H9 (cell line): ENCODE data around the gene TMEM175. TPM values are rescaled to one million over a fixed set of nuclear protein-coding genes. Genes with fewer than 3 reads are reported as not detected.

Source experiments
- DNase-seq: peaks from one replicate; pipeline ENCODE4 v3.0.0-alpha.2; 2017
- H2AFZ ChIP-seq: one replicate; pipeline ENCODE4 v1.6.1; 2013; ENCODE audit warnings: mild to moderate bottlenecking, low read length, control low read depth, moderate library complexity
- H2AK5ac ChIP-seq: 2 replicates; pipeline ENCODE4 v1.6.1; 2013; ENCODE audit warnings: low read length, control low read depth, mixed read lengths; ENCODE audit not compliant: insufficient read length
- H2BK120ac ChIP-seq: one replicate; pipeline ENCODE4 v1.6.1; 2013; ENCODE audit warnings: low read depth, mild to moderate bottlenecking, low read length, control low read depth, inconsistent platforms; ENCODE audit not compliant: poor library complexity, severe bottlenecking
- H2BK12ac ChIP-seq: 2 replicates; pipeline ENCODE4 v1.6.1; 2013; ENCODE audit warnings: low read length, control low read depth, mixed read lengths, low read depth; ENCODE audit not compliant: insufficient read length
- H2BK15ac ChIP-seq: 2 replicates; pipeline ENCODE4 v1.6.1; 2013; ENCODE audit warnings: low read depth, low read length, control low read depth
- H2BK20ac ChIP-seq: one replicate; pipeline ENCODE4 v1.6.1; 2013; ENCODE audit warnings: low read depth, mild to moderate bottlenecking, low read length, control low read depth, inconsistent platforms; ENCODE audit not compliant: poor library complexity, severe bottlenecking
- H2BK5ac ChIP-seq: 2 replicates; pipeline ENCODE4 v1.6.1; 2013; ENCODE audit warnings: low read length, control low read depth, mixed read lengths; ENCODE audit not compliant: insufficient read length
- H3K14ac ChIP-seq: 2 replicates; pipeline ENCODE4 v1.6.1; 2013; ENCODE audit warnings: low read length, control low read depth; ENCODE audit not compliant: insufficient read depth
- H3K18ac ChIP-seq: 2 replicates; pipeline ENCODE4 v1.6.1; 2013; ENCODE audit warnings: low read depth, mild to moderate bottlenecking, mixed read lengths, low read length, control low read depth; ENCODE audit not compliant: insufficient read length
- H3K23ac ChIP-seq: 2 replicates; pipeline ENCODE4 v1.6.1; 2013; ENCODE audit warnings: low read length, control low read depth, mixed read lengths, low read depth; ENCODE audit not compliant: insufficient read length
- H3K23me2 ChIP-seq: 2 replicates; pipeline ENCODE4 v1.6.1; 2013; ENCODE audit warnings: low read depth, mild to moderate bottlenecking, mixed read lengths, low read length, control low read depth; ENCODE audit not compliant: insufficient read length, poor library complexity, severe bottlenecking
- H3K27ac ChIP-seq: 2 replicates; pipeline ENCODE4 v1.5.1; 2013; ENCODE audit warnings: low read length, control low read depth, mixed read lengths, low read depth; ENCODE audit not compliant: insufficient read length
- H3K27me3 ChIP-seq: 2 replicates; pipeline ENCODE4 v1.6.1; 2013; ENCODE audit warnings: low read length, control low read depth, inconsistent platforms; ENCODE audit not compliant: insufficient read depth
- H3K4ac ChIP-seq: 2 replicates; pipeline ENCODE4 v1.6.1; 2013; ENCODE audit warnings: low read depth, mild to moderate bottlenecking, control low read depth, inconsistent platforms, low read length, moderate library complexity
- H3K4me1 ChIP-seq: 2 replicates; pipeline ENCODE4 v1.6.1; 2013; ENCODE audit warnings: low read length, control low read depth, inconsistent platforms; ENCODE audit not compliant: insufficient read depth
- H3K4me2 ChIP-seq: 2 replicates; pipeline ENCODE4 v1.6.1; 2013; ENCODE audit warnings: low read length, control low read depth, mixed read lengths; ENCODE audit not compliant: insufficient read length, insufficient read depth
- H3K56ac ChIP-seq: 2 replicates; pipeline ENCODE4 v1.6.1; 2013; ENCODE audit warnings: low read depth, mild to moderate bottlenecking, mixed read lengths, low read length, control low read depth; ENCODE audit not compliant: insufficient read length
- H3K79me1 ChIP-seq: 2 replicates; pipeline ENCODE4 v1.6.1; 2013; ENCODE audit warnings: low read depth, mild to moderate bottlenecking, moderate library complexity, low read length, control low read depth, inconsistent platforms; ENCODE audit not compliant: insufficient read depth, poor library complexity, severe bottlenecking
- H3K79me2 ChIP-seq: 2 replicates; pipeline ENCODE4 v1.6.1; 2013; ENCODE audit warnings: low read length, control low read depth, inconsistent platforms; ENCODE audit not compliant: insufficient read depth
- H3K9ac ChIP-seq: 2 replicates; pipeline ENCODE4 v1.6.1; 2013; ENCODE audit warnings: low read length, control low read depth, mixed read lengths; ENCODE audit not compliant: insufficient read length; ENCODE audit errors: extremely low read depth
- H3K9me3 ChIP-seq: one replicate; pipeline ENCODE4 v1.6.1; 2013; ENCODE audit warnings: low read depth, low read length, inconsistent platforms; ENCODE audit not compliant: control insufficient read depth
- H3T11ph ChIP-seq: one replicate; pipeline ENCODE4 v1.6.1; 2013; ENCODE audit warnings: mild to moderate bottlenecking, low read length, control low read depth, inconsistent platforms
- H4K20me1 ChIP-seq: one replicate; pipeline ENCODE4 v1.6.1; 2013; ENCODE audit not compliant: control insufficient read depth, insufficient read length, insufficient read depth
- H4K5ac ChIP-seq: 2 replicates; pipeline ENCODE4 v1.6.1; 2013; ENCODE audit warnings: low read depth, mild to moderate bottlenecking, mixed read lengths, low read length, control low read depth; ENCODE audit not compliant: insufficient read length
- H4K8ac ChIP-seq: replicated peaks from 2 replicates; pipeline ENCODE4 v1.6.1; 2013; ENCODE audit warnings: low read length, control low read depth, mixed read lengths, low read depth; ENCODE audit not compliant: insufficient read length
- H4K91ac ChIP-seq: 2 replicates; pipeline ENCODE4 v1.6.1; 2013; ENCODE audit warnings: low read depth, mild to moderate bottlenecking, moderate library complexity, mixed read lengths, low read length, control low read depth; ENCODE audit not compliant: insufficient read length
- H3K27ac Mint-ChIP-seq, 3 experiments: 2 replicates in 2 of 3; 3 replicates in 1 of 3; pipeline ENCODE4 v1.8.0; 2020 to 2021; ENCODE audit warnings: mixed read lengths in 3 of 3, mild to moderate bottlenecking in 1 of 3, moderate library complexity in 1 of 3
- H3K27me3 Mint-ChIP-seq: 2 replicates; pipeline ENCODE4 v1.8.0; 2021; ENCODE audit warnings: low read depth, mild to moderate bottlenecking, moderate library complexity, mixed read lengths
- H3K36me3 Mint-ChIP-seq, 3 experiments: 2 replicates in 2 of 3; 3 replicates in 1 of 3; pipeline ENCODE4 v1.8.0; 2020 to 2021; ENCODE audit warnings: low read depth in 3 of 3, mixed read lengths in 3 of 3; ENCODE audit not compliant: insufficient read depth in 1 of 3
- H3K4me1 Mint-ChIP-seq, 2 experiments: 2 replicates each; pipeline ENCODE4 v1.8.0; 2020; ENCODE audit warnings: mixed read lengths in 2 of 2
- H3K4me3 Mint-ChIP-seq, 2 experiments: 2 replicates in 1 of 2; 3 replicates in 1 of 2; pipeline ENCODE4 v1.8.0; 2020 to 2021; ENCODE audit warnings: mild to moderate bottlenecking in 2 of 2, mixed read lengths in 2 of 2, moderate library complexity in 1 of 2
- H3K9me3 Mint-ChIP-seq, 2 experiments: 2 replicates in 1 of 2; 3 replicates in 1 of 2; pipeline ENCODE4 v1.8.0; 2020; ENCODE audit warnings: mild to moderate bottlenecking in 2 of 2, mixed read lengths in 2 of 2, moderate library complexity in 1 of 2
- CTCF ChIP-seq: fragments of 200-600 bp; sonication (generic); conservative IDR thresholded peaks from 3 replicates; pipeline ENCODE4 v1.8.0; 2021; ENCODE audit warnings: antibody characterized with exemption, mild to moderate bottlenecking
- WGBS: extraction: QIAGEN DNeasy Blood & Tissue Kit; methylation state at CpG from one replicate; pipeline ENCODE4 v1.1.7; 2013; ENCODE audit warnings: missing lambda C conversion rate, low lambda C conversion rate, mixed read lengths; ENCODE audit not compliant: insufficient read length; ENCODE audit errors: extremely low coverage; 5-methylcytosine and 5-hydroxymethylcytosine counted together
- total RNA-seq: library from RNA; stranded (reverse); gene quantifications from 2 replicates; pipeline ENCODE4 v1.2.1, GENCODE V29; 2021

Gene TMEM175
- total RNA-seq, 1 experiment from 2014 or later: 6.4 TPM

GRCh38 chr4:1006856-1007255 lies 74.6 kb downstream of the TMEM175 start:
- H3K79me1 ChIP-seq: no peaks in the 10 kb centered on the region
- WGBS: no CpG with 5 or more reads among the region's 5 CpGs
- no peak overlapping the region for H3K4ac ChIP-seq
- H2BK120ac ChIP-seq: no peak overlapping the region
- H3K56ac ChIP-seq: no peak overlapping the region
- Mint-ChIP-seq H3K4me1 (peaks cover 12 to 15% of the 10 kb centered on the region in 2 experiments), H3K27me3 (peaks cover 75% of the 10 kb centered on the region), H3K4me3 (no peak overlapping the region), H3K9me3 (peaks cover 3 to 13% of the 10 kb centered on the region in 2 experiments; a peak in 4 of 5 replicates), H3K27ac (no peak overlapping the region), H3K36me3 (no peaks in the 10 kb centered on the region)
- no peak overlapping the region for H3T11ph ChIP-seq
- no peak overlapping the region for H2BK15ac ChIP-seq
- H3K9me3 ChIP-seq: no peaks in the 10 kb centered on the region
- H3K27ac ChIP-seq: no peak overlapping the region
- no peak for DNase-seq
- no peak overlapping the region for H2BK20ac ChIP-seq
- no peak overlapping the region for H2BK5ac ChIP-seq
- H3K4me1 ChIP-seq: no peaks in the 10 kb centered on the region
- H3K27me3 ChIP-seq: peaks cover 35% of the 10 kb centered on the region; the same call in 1 of the 2 replicates
- no peak overlapping the region for H2BK12ac ChIP-seq
- H3K9ac ChIP-seq: no peak overlapping the region
- no peak for TF ChIP-seq CTCF
- H3K14ac ChIP-seq: no peak overlapping the region
- H2AFZ ChIP-seq: no peak overlapping the region
- H2AK5ac ChIP-seq: no peak overlapping the region
- H4K8ac ChIP-seq: no peak overlapping the region
- H3K79me2 ChIP-seq: no peaks in the 10 kb centered on the region
- no peak overlapping the region for H4K91ac ChIP-seq
- H4K20me1 ChIP-seq: no peaks in the 10 kb centered on the region
- H3K23ac ChIP-seq: no peak overlapping the region
- H3K4me2 ChIP-seq: no peak overlapping the region
- no peak overlapping the region for H4K5ac ChIP-seq
- peaks cover 23% of the 10 kb centered on the region for H3K23me2 ChIP-seq
- H3K18ac ChIP-seq: no peak overlapping the region

Other genes starting within 250 kb of the TMEM175 start
- gene SLC49A3, start 243.3 kb upstream of the TMEM175 start, total RNA-seq: 6.8 and 6.9 TPM in 2 replicates
- gene PCGF3, start 226.6 kb upstream of the TMEM175 start, total RNA-seq: 42.6 and 43.1 TPM in 2 replicates
- 0.48 and 0.90 TPM in 2 replicates for gene CPLX1, start 106.3 kb upstream of the TMEM175 start, total RNA-seq
- 80.7 and 82.5 TPM in 2 replicates for gene GAK, start 144 bp upstream of the TMEM175 start, total RNA-seq
- gene DGKQ, start 41.1 kb downstream of the TMEM175 start, total RNA-seq: 11.4 and 12.4 TPM in 2 replicates
- gene IDUA, start 54.6 kb downstream of the TMEM175 start, total RNA-seq: 9.4 and 14.5 TPM in 2 replicates
- gene SLC26A1, start 60.9 kb downstream of the TMEM175 start, total RNA-seq: 0.09 and 0.13 TPM in 2 replicates
- gene FGFRL1, start 79.2 kb downstream of the TMEM175 start, total RNA-seq: 25.8 and 26.1 TPM in 2 replicates
- gene RNF212, start 181.1 kb downstream of the TMEM175 start, total RNA-seq: 3.0 and 3.3 TPM in 2 replicates
- 1.7 and 2.3 TPM in 2 replicates for gene SPON2, start 240.1 kb downstream of the TMEM175 start, total RNA-seq